ENCODE data around the gene RPL29. TPM values are rescaled to one million over a fixed set of nuclear protein-coding genes. Genes with fewer than 3 reads are reported as not detected.

RPL29 gene
- total and polyA plus RNA-seq, 2 of the 4 experiments (the other 2 are of a cell fraction) = 2,081 to 2,126 TPM

DNA sequence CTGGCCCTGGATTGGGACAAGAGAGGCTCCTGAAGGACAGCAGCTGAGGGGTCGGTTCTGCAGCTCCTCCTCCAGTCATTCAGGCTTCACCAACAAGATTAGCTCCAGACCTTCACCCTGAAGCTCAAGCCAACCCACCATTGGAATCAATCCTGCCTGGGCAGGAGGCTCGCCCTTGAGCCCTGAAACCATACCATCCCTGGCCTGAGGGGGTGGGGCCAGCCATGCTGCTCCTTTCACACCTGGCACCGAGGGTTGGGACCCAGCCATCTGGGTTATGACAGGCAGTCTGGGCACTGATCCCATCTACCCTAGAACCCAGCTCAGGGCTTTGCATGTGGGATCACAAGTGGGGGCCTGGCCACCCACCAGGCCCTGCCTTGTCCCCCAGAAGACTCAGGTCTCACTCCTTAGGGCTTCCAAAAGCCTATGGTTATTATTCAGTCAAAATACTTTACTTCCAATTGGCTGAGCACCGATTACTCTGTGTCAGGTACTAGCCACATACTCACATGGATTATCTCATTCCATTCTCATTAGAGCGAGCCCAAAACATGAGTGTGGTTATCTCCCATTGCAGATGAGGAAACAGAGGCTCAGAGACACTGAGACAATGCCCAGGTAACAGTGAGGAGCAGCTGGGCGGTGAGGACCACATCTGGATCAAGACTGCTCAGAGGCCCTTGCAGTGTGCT lies 24.9 kb downstream of the RPL29 start (continued):
- no peak for TF ChIP-seq CEBPB (IDR thresholded peaks at IDR 0.05; ENCODE audit: low read depth, low read length)

DNA sequence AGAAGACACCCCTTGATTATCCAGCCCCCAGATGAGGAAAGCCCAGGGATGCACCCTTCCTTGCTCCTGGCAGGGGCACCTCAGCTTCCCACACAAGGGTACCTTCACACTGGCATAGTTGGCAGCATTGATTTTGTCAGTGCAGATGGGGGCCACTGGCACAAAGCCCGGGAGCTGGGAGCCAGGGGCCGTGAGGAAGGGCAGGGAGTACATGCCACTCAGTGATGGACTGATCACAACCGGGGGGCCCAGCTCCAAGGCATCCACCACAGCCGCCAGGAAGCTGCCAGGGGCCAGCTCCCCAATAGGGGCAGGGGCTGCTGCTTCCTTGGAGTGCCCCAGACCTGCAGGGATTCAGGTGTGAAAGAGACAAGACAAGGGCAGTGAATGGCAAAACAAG lies 25.9 kb downstream of the RPL29 start:
- no peak overlapping the region for H2BK120ac ChIP-seq (ENCODE audit: low read depth, low read length)
- H3K14ac ChIP-seq (replicated peaks; ENCODE audit: low read depth, low read length) = no peak overlapping the region
- H3K4me3 ChIP-seq (ENCODE audit: insufficient read depth, low read depth, low read length) = no peak overlapping the region
- no peak overlapping the region for H3K4ac ChIP-seq (ENCODE audit: low read depth, low read length)
- dilution Hi-C loops (cut with HindIII; ENCODE audit: low sequenced_read_pairs, unreplicated experiment) = no loop called here
- DNase-seq = no peak
- no peaks in the 10 kb centered on the region; the same call in 1 of the 2 replicates for H3K36me3 ChIP-seq (ENCODE audit: control insufficient read depth, insufficient read depth, low read length)
- no peaks in the 10 kb centered on the region for H3K27me3 ChIP-seq (ENCODE audit: control insufficient read depth, insufficient read depth, low read length)
- H3K9me1 ChIP-seq (ENCODE audit: insufficient read depth, low read length) = peaks cover 22% of the 10 kb centered on the region
- no peak overlapping the region for H2AFZ ChIP-seq (replicated peaks; ENCODE audit: low read length, poor library complexity)
- H3K9ac ChIP-seq (ENCODE audit: low read depth, low read length) = no peak overlapping the region
- ATAC-seq (ENCODE audit: low read depth) = no peak
- H4K91ac ChIP-seq (ENCODE audit: insufficient read depth, low read depth, low read length) = no peak overlapping the region
- WGBS, 2 experiments (ENCODE audit: extremely low coverage in 2 of 2, insufficient read length in 1 of 2) = 73% methylated on average over 3 of the region's 4 CpGs; no CpG with 5 or more reads in 1 of the 2 experiments
- H2BK20ac ChIP-seq (ENCODE audit: low read depth, low read length) = no peak overlapping the region
- in situ Hi-C loops (cut with MboI; ENCODE audit: low sequenced_read_pairs) = loop anchor here (25.0 kb wide), 1 partner anchor 1633 kb away; the partner anchor contains the start of genes RASSF1, TUSC2 and ZMYND10
- H3K4me2 ChIP-seq (ENCODE audit: low read depth, low read length) = no peak overlapping the region
- ChIA-PET CTCF (no interaction called here), POLR2A (ENCODE audit: unreplicated experiment) (no interaction called here)
- H3K4me1 ChIP-seq (ENCODE audit: control insufficient read depth, insufficient read depth, low read length) = peaks cover 29% of the 10 kb centered on the region
- intact Hi-C loops (cut with micrococcal nuclease) = no loop called here
- H2AK5ac ChIP-seq (ENCODE audit: low read depth, low read length) = no peak overlapping the region
- H3K9me3 ChIP-seq (ENCODE audit: control insufficient read depth, insufficient read depth, low read length) = no peaks in the 10 kb centered on the region
- no peak overlapping the region for H3K23ac ChIP-seq (ENCODE audit: low read depth, low read length)
- BruUV-seq (replicated peaks) = no TSS peak
- peaks cover 34 to 62% of the 10 kb centered on the region in 2 experiments for H3K79me1 ChIP-seq (ENCODE audit: low read depth in 1 of 2, low read length in 2 of 2)
- H2AK9ac ChIP-seq (replicated peaks; ENCODE audit: low read depth, low read length, poor library complexity) = no peak overlapping the region
- no peak overlapping the region for H3K18ac ChIP-seq (ENCODE audit: low read depth, low read length)
- H4K20me1 ChIP-seq (ENCODE audit: insufficient read depth, low read length) = no peaks in the 10 kb centered on the region; the same call in 1 of the 2 replicates
- no peak overlapping the region for H4K5ac ChIP-seq (ENCODE audit: low read depth, low read length)
- no peak overlapping the region for H2BK15ac ChIP-seq (ENCODE audit: low read depth, low read length)
- no peak overlapping the region for H2BK5ac ChIP-seq (ENCODE audit: low read depth, low read length, poor library complexity, severe bottlenecking)
- H3K27ac ChIP-seq (ENCODE audit: insufficient read depth, low read length) = no peak overlapping the region
- no peak overlapping the region for H4K8ac ChIP-seq (ENCODE audit: low read depth in 2 of 2, low read length in 2 of 2)
- H3K56ac ChIP-seq (ENCODE audit: extremely low read depth, insufficient read depth, low read length) = no peak overlapping the region
- TF ChIP-seq CHD1 (IDR thresholded peaks at IDR 0.05; ENCODE audit: low read depth, low read length) (no peak), MAZ (IDR thresholded peaks at IDR 0.05; ENCODE audit: borderline replicate concordance, low read depth, low read length) (no peak), MXI1 (IDR thresholded peaks at IDR 0.05; ENCODE audit: borderline replicate concordance, low read depth, low read length) (no peak), BHLHE40 (IDR thresholded peaks at IDR 0.05; ENCODE audit: low read depth, low read length) (no peak), FOS (IDR thresholded peaks at IDR 0.05; ENCODE audit: low read depth, low read length) (no peak), RFX5 (IDR thresholded peaks at IDR 0.05; ENCODE audit: low read depth, low read length) (no peak), RCOR1 (IDR thresholded peaks at IDR 0.05; ENCODE audit: insufficient replicate concordance, low read length) (no peak), RAD21 (IDR thresholded peaks at IDR 0.05; ENCODE audit: low read length) (no peak), NFE2L2 (IDR thresholded peaks at IDR 0.05; ENCODE audit: low read depth, low read length) (no peak), POLR2A (IDR thresholded peaks at IDR 0.05; ENCODE audit: low read depth, low read length) (no peak), SMC3 (IDR thresholded peaks at IDR 0.05; ENCODE audit: low read depth, low read length) (no peak)
- TF ChIP-seq, protein P1, sequence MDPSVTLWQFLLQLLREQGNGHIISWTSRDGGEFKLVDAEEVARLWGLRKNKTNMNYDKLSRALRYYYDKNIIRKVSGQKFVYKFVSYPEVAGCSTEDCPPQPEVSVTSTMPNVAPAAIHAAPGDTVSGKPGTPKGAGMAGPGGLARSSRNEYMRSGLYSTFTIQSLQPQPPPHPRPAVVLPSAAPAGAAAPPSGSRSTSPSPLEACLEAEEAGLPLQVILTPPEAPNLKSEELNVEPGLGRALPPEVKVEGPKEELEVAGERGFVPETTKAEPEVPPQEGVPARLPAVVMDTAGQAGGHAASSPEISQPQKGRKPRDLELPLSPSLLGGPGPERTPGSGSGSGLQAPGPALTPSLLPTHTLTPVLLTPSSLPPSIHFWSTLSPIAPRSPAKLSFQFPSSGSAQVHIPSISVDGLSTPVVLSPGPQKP (IDR thresholded peaks at IDR 0.05; ENCODE audit: borderline replicate concordance, low read depth, low read length) = no peak
- TF ChIP-seq, protein P2, sequence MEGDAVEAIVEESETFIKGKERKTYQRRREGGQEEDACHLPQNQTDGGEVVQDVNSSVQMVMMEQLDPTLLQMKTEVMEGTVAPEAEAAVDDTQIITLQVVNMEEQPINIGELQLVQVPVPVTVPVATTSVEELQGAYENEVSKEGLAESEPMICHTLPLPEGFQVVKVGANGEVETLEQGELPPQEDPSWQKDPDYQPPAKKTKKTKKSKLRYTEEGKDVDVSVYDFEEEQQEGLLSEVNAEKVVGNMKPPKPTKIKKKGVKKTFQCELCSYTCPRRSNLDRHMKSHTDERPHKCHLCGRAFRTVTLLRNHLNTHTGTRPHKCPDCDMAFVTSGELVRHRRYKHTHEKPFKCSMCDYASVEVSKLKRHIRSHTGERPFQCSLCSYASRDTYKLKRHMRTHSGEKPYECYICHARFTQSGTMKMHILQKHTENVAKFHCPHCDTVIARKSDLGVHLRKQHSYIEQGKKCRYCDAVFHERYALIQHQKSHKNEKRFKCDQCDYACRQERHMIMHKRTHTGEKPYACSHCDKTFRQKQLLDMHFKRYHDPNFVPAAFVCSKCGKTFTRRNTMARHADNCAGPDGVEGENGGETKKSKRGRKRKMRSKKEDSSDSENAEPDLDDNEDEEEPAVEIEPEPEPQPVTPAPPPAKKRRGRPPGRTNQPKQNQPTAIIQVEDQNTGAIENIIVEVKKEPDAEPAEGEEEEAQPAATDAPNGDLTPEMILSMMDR (conservative IDR thresholded peaks at IDR 0.05; ENCODE audit: low read depth, low read length) = no peak

Data from IMR-90 (cell line).